Subcutaneous adipose tissue (tissue), 4 donors: ENCODE results near the gene SYNPO2L. TPM values are rescaled to one million over a fixed set of nuclear protein-coding genes. Genes with fewer than 3 reads are reported as not detected.
"Not testable (repeated sequence)": the region's sequence is repeated elsewhere in the genome, so short reads cannot be mapped to it uniquely, and the experiment has no call there.

Source experiments
- CTCF ChIP-seq: fragments of 450-650 bp; IDR thresholded peaks from one replicate; pipeline ENCODE4 v1.5.1; 2016; ENCODE audit warnings: low read depth, mild to moderate bottlenecking, control low read depth, antibody characterized with exemption, moderate library complexity
- total RNA-seq, 4 donors: library from RNA; depleted of rRNA; stranded (reverse); fragments of >200 nt; gene quantifications; one replicate each; pipeline ENCODE4 v1.1.0, GENCODE V29; 2016

The SYNPO2L gene
- total RNA-seq = not detected

GRCh38 chr10:73655990-73656298 lies at the start of gene SYNPO2L:
TSS of gene SYNPO2L (minus strand) at chr10:73656029. CDS start at chr10:73655922, 107 bp downstream.
- no peak for TF ChIP-seq CTCF

GRCh38 chr10:73697675-73698159 lies 41.9 kb upstream of the SYNPO2L start, which contains the start of gene AGAP5:
TSS of gene AGAP5 (minus strand) at chr10:73698109. CDS start at chr10:73697755, 354 bp downstream.
- TF ChIP-seq CTCF = not testable (repeated sequence)

GRCh38 chr10:73655257-73655989 lies 406 bp downstream of the SYNPO2L start:
- TF ChIP-seq CTCF = no peak

- no peak for TF ChIP-seq CTCF
These were observed 2.1 kb downstream of the SYNPO2L start for GRCh38 chr10:73653701-73654100.

- TF ChIP-seq CTCF = no peak
These were observed 2.6 kb downstream of the SYNPO2L start for GRCh38 chr10:73653195-73653594.

GRCh38 chr10:73650537-73651331 lies 5.1 kb downstream of the SYNPO2L start:
- TF ChIP-seq CTCF = no peak

- no peak for TF ChIP-seq CTCF
These were observed 5.8 kb downstream of the SYNPO2L start for GRCh38 chr10:73649876-73650536.
